Measurements from ENCODE around the gene FNDC3B. TPM values are rescaled to one million over a fixed set of nuclear protein-coding genes. Genes with fewer than 3 reads are reported as not detected.

The FNDC3B gene
- total and polyA plus RNA-seq, 4 donors = 13.3 to 175 (median 100) TPM

GRCh38 chr3:172148702-172149565, 109.6 kb downstream of the FNDC3B start:
- no peak overlapping the region for H3K9ac ChIP-seq (ENCODE audit: insufficient read depth in 1 of 2, low read length in 2 of 2)
- WGBS, 2 donors = 69 to 84% methylated on average over 3 of the region's 3 CpGs
- DNase-seq (no peak), ATAC-seq (ENCODE audit: insufficient read depth, low FRiP score) (no peak)
- H3K27me3 ChIP-seq (ENCODE audit: control insufficient read depth in 3 of 3, insufficient read depth in 3 of 3, low read length in 2 of 3) = no peaks in the 10 kb centered on the region
- H3K36me3 ChIP-seq (ENCODE audit: control insufficient read depth in 4 of 4, insufficient read depth in 4 of 4, low read length in 4 of 4) = no peaks in the 10 kb centered on the region
- TF ChIP-seq CTCF (IDR thresholded peaks at IDR 0.05; ENCODE audit: control extremely low read depth, extremely low read depth) = no peak
- peaks cover 14 to 33% (median 20%) of the 10 kb centered on the region in 5 donors for H3K4me1 ChIP-seq (ENCODE audit: control insufficient read depth in 5 of 5, insufficient read depth in 5 of 5, low read length in 5 of 5)
- no peak overlapping the region for H3K4me3 ChIP-seq
- no peaks in the 10 kb centered on the region for H3K9me3 ChIP-seq (ENCODE audit: control insufficient read depth in 4 of 4, insufficient read depth in 3 of 4, low read length in 3 of 4)
- no peak overlapping the region for H3K27ac ChIP-seq (ENCODE audit: low read depth in 1 of 2, low read length in 1 of 2)

GRCh38 chr3:172150268-172150667, 110.9 kb downstream of the FNDC3B start:
- no peak for ATAC-seq (ENCODE audit: insufficient read depth, low FRiP score)
- Histone ChIP-seq H3K36me3 (ENCODE audit: control insufficient read depth in 4 of 4, insufficient read depth in 4 of 4, low read length in 4 of 4) (no peaks in the 10 kb centered on the region), H3K4me3 (no peak overlapping the region), H3K9ac (ENCODE audit: insufficient read depth in 1 of 2, low read length in 2 of 2) (no peak overlapping the region), H3K27ac (ENCODE audit: low read depth in 1 of 2, low read length in 1 of 2) (no peak overlapping the region), H3K4me1 (ENCODE audit: control insufficient read depth in 5 of 5, insufficient read depth in 5 of 5, low read length in 5 of 5) (peaks cover 15 to 42% (median 21%) of the 10 kb centered on the region in 5 donors), H3K9me3 (ENCODE audit: control insufficient read depth in 4 of 4, insufficient read depth in 3 of 4, low read length in 3 of 4) (no peaks in the 10 kb centered on the region), H3K27me3 (ENCODE audit: control insufficient read depth in 3 of 3, insufficient read depth in 3 of 3, low read length in 2 of 3) (no peaks in the 10 kb centered on the region)
- DNase-seq = no peak
- WGBS, 2 donors = 81 to 91% methylated on average over 3 of the region's 3 CpGs
- TF ChIP-seq CTCF (IDR thresholded peaks at IDR 0.05; ENCODE audit: control extremely low read depth, extremely low read depth) = no peak

GRCh38 chr3:172150913-172151650, 111.7 kb downstream of the FNDC3B start:
- no peak overlapping the region for H3K9ac ChIP-seq (ENCODE audit: insufficient read depth in 1 of 2, low read length in 2 of 2)
- H3K27ac ChIP-seq (ENCODE audit: low read depth in 1 of 2, low read length in 1 of 2) = no peak overlapping the region
- no peak overlapping the region for H3K4me3 ChIP-seq

More at GRCh38 chr3:172150913-172151650, 111.7 kb downstream of the FNDC3B start:
- 74 to 75% methylated on average over 5 of the region's 5 CpGs for WGBS, 2 donors
- H3K36me3 ChIP-seq (ENCODE audit: control insufficient read depth in 4 of 4, insufficient read depth in 4 of 4, low read length in 4 of 4) = no peaks in the 10 kb centered on the region
- H3K27me3 ChIP-seq (ENCODE audit: control insufficient read depth in 3 of 3, insufficient read depth in 3 of 3, low read length in 2 of 3) = no peaks in the 10 kb centered on the region
- H3K9me3 ChIP-seq (ENCODE audit: control insufficient read depth in 4 of 4, insufficient read depth in 3 of 4, low read length in 3 of 4) = no peaks in the 10 kb centered on the region
- TF ChIP-seq CTCF (IDR thresholded peaks at IDR 0.05; ENCODE audit: control extremely low read depth, extremely low read depth) = no peak
- ATAC-seq (ENCODE audit: insufficient read depth, low FRiP score) (no peak), DNase-seq (no peak)
- peaks cover 15 to 49% (median 20%) of the 10 kb centered on the region in 5 donors for H3K4me1 ChIP-seq (ENCODE audit: control insufficient read depth in 5 of 5, insufficient read depth in 5 of 5, low read length in 5 of 5)

All from lung (tissue), 12 donors.